DMS 273 (cell line): ENCODE data around the gene MEAK7.
"Not testable (repeated sequence)": the region's sequence is repeated elsewhere in the genome, so short reads cannot be mapped to it uniquely, and the experiment has no call there.

ENCODE experiments used
- DNase-seq: peaks from one replicate; lab custom pipeline; 2025; ENCODE audit not compliant: unreplicated experiment; lab: John Stamatoyannopoulos, UW

The MEAK7 gene

DNA sequence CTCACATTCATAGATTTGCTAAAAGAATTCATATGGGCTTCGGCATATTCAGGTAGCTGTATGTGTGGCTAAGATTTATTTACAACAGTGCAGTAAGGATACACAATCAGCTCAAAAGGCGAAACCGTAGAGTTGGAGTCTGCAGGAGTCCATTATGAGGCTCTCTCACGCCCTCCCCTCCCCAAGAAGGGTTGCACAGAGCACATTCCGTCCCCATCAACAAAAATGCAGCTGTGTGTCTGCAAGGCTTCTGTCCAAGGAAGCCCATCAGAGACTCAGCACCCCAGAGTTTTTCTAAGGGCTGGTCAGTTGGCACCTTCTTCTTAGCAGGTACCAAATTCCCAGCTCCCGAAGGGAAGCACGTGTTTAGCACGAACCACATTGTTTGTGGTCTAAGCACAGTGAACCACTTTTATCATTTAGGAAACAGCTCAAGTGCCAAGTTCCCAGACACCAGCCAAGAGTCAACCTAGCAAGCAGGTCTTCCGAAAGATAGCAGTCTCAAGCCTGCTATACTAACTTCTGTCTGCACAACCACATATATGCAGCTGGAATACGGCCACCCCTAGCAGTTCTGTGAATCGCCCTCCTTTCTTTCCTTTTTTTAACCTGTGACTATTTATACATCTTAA is 28.5 kb upstream of the MEAK7 start:
- DNase-seq: no peak

DNA sequence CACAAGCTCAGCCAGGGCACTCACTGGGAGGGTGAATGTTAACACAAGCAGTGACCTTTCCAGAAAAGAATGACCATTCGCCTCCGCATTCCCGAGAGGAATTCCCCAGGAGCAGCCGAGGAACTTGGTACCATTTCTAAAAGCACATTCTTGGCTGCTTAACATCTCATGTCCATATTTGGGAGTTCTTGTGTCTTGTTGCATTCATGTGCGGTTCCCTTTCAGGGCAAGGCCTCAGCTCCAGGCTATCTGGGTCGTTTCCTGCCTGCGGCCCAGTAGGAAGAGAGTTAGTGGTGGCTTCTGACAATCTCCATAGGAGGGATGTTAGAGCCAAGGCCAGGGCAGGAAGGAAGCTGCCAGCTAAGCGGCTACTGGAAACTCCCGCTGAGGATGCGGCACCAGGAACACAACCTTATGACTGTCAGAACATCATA is 27.8 kb upstream of the MEAK7 start:
- peak; percentile 56 for DNase-seq

GRCh38 chr16:84531671-84532111 is 27.2 kb upstream of the MEAK7 start:
- DNase-seq: peak; percentile 90

GRCh38 chr16:84530590-84530989 is 26.1 kb upstream of the MEAK7 start:
- DNase-seq: no peak

DNA sequence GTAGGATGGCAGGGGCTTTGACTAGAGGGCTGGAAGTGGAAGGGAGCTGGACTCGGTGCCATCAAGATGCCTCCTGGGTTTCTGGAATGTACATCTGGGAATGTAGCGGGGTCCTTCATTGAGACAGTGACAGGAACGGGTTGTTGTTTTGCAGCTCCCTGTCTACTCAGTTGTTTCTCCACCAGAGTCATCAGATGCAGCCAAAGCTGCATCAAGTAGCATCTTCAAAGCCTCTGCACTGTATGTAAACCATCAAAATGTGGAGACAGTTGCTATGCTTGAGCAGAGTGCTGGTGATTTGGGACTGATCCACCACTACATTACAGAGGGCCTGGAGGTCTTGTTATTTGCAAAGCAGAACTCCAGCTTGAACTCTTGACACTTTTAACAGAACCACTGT is 25.1 kb upstream of the MEAK7 start:
- no peak for DNase-seq

DNA sequence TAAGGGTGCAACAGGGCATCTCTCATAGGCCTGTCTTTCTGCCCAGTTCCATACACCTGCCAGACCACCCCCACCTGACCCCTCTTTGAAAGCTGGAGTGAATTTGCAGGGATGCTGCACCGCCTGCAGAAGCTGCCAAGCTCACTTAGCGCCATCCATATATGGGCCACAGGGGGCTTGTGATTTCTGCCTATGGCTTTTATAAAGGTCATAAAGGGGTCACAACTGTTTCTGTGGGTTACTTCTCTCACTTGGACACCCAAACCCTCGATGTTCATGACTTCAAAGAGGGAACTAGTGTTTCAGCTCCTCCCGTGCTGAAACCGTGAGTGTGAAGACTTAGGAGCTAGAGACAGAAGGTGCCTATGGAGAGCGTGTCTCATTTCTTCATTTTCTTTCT is 23.9 kb upstream of the MEAK7 start:
- DNase-seq: peak; percentile 35

DNA sequence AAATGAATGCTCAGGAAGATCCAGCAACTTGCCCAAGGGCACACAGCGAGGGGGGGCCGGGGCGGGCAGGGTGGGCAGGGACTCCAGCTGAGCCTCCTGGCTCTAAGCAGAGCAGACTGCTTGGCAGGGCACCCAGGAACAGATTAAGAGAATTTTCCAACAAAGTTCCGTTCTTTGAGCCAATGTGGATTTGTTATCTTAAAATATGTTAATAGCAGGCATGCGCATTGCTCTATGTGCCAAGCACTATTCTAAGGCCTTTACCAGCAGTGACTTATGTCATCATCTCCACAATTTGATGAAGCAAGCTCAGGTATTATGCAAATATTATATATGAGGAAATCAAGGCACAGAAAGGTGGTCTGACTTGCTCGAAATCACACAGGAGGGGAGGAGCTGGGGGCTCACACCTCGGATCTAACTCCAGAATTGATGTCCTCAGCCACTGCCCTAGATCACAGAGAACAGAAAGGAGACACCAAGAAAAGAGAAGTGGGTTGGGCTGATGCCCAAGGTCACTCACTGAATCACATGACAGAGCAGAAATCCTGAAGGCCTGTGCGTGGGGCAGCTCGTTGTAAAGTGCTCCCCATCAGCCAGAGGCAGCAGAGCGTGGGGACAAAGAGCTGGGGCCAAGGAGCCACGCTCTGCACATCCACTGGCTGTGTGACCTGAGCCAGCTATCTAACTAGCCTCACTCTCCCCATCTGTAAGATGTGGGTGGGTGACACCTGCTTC is 23.2 kb upstream of the MEAK7 start:
- no peak for DNase-seq

DNA sequence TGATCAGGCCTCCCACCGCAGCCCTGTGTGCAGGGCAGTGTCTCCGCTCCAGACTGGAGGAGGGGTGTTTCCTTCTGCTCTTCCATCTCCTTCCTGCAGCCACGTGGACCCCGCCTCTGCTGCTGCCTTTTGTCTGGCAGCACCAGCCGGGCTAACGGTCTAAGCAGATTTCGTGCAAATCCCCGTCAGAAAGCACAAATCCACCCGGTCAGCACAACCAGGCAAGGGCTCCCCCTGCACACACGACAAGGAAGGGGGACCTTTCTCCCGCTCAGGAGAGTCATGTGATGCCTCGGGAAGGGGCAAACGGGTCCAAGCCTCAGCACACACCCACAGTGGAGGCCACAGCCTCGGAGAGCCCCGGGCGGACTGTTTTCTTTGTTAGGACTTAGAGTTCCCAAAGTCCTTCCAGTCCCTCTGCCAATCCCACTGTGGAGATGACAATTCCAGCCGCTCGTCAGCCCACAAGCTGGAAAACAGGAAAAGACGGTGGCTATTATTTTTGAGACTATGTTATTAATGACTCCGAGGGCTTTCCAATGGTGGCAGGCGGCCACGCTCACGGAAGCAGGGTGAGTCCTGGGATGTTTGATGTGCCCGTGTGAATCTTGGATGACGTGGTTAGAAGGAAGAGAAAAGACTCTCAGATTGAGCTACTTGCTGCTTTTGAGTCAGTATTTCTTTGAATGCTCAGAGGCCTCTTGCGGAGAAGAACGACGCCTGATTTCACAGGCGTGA is 22.5 kb upstream of the MEAK7 start:
- no peak for DNase-seq

GRCh38 chr16:84524941-84525581 is 20.6 kb upstream of the MEAK7 start:
- not testable (repeated sequence) for DNase-seq

- no peak for DNase-seq
Measured at GRCh38 chr16:84524346-84524920, 20.0 kb upstream of the MEAK7 start.

DNA sequence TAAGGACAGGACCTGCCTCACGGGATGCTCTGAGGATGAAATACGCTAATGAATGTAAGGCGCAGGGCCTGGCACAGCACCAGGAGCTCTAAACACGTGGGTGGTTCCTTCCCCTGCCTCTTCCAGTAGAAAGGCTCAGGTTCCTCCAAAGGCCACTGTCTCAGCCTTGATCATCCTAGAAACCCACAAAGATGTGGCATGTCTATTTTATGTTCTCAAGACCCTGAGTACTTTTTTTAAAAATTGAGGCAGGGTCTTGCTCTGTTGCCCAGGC is 17.0 kb upstream of the MEAK7 start:
- no peak for DNase-seq

GRCh38 chr16:84520725-84521496 is 16.5 kb upstream of the MEAK7 start:
- peak; percentile 66 for DNase-seq

DNA sequence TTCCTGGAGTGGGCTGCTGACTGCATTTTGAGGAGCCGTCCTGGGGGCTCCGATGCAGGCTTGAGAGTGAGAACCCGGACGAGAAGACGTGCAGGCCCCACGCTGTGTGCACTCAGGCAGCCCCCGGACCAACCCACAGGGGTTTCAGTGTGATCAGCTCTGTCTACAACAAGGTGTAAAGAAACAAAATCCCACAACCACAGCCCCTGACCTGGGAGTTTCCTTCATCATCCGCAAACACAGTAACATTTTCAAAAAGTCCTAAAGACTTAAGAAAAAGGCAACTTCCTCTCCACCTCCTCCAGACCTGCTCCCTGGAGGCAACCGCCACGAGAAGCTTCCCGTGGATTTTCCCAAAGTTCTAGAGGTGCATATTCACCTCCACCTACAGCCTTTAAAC is 15.4 kb upstream of the MEAK7 start:
- no peak for DNase-seq

DNA sequence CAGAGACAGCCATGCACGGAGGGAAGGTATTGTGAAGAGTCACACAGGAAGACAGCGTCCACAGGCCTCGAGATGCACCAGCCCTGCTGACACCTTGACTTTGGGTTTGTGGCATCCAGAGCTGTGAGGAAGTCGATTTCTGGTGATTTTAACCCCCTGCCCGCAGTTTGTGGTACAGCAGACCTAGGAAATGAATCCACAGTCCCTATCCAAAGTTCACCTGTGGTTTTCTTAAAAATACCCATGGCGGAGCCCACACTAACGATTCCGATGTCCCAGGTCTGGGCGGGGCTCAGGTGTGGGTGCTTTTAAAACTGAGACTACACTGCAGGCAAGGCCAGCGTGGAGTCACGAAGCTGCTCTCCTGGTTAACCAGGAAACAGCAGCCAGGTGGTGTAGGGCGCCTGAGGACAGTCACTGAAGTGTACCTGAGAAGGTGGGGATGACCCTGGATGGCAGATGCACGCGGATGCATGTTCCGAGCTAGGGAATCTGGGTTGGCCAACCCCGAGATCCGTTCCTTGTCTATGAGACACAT is 14.4 kb upstream of the MEAK7 start:
- no peak for DNase-seq

DNA sequence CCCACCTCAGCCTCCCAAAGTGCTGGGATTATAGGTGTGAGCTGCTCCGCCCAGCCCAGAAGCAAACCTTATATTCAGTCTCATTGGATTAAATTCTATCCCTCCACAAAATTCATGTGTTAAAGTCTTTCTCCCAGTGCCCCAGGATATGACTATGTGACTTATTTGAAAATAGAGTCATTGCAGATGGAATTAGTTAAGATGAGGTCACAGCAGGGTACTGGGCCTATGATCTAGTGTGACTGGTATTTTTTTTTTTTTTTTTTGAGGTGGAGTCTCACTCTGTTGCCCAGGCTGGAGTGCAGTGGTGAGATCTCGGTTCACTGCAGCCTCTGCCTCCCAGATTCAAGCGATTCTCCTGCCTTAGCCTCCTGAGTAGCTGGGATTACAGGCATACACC is 13.8 kb upstream of the MEAK7 start:
- not testable (repeated sequence) for DNase-seq

DNA sequence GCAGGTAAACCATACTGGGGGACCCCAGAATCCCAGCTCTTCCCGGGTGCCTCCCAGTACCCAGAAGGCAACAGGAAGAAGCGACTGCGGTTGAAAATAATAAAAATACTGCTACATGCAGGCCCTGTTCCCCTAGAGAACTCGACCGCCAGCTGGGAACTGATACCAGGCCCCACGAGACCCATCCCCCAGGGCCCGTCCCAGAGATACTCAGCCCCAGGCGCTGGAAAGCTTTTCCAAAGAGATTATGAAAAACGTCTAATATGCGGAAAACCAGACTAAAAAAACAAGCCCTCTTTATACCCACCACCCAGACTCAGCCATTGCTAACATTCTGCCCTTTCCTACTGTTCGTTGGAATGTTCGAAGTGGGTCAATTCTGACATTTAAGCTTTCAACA is 12.9 kb upstream of the MEAK7 start:
- DNase-seq: no peak

DNA sequence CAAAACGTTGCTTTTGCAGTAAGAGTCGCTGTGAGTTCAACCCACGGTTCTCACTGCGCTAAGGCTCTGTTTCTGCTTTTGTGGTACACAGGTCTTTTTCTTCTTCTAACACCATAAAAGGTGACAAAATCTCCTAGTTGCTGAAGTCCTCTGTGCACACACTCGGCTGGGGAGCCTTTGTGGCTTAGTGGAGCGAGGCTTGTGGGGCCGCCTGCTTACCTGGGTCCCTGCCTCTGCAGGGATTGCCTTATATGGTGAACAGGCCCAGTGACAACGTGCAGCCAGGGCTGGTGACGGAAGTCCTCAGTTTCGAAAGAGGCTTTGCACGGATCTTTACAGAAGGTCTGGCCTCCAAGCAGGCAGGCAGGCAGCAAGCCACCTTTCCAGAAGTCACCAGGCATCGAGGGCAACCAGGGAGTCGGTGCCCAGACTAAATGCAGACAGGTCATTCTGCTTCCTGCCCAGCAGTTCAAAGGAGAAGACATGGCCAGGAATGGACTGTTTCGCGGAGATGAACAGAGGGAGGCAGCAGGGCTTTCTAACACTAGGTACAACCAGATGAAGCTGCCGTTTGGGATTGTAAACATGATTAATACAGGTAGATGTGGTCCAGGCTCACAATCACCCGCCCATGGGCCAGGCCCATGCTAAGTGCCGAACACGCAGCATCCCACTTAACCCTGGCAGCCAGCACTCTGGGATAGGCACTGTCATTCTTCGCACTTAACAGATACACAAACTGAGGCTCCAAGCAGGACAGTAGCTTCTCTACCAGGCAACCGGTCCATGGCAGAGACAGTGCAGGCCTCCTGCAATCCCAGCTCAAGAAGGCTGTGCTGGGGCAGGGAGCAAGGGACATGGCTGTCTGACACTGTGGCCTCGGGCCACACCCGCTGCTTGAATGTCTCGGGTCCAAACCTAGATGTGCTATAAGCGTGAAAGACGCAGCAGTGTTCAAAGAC is 10.7 kb upstream of the MEAK7 start:
- DNase-seq: no peak

DNA sequence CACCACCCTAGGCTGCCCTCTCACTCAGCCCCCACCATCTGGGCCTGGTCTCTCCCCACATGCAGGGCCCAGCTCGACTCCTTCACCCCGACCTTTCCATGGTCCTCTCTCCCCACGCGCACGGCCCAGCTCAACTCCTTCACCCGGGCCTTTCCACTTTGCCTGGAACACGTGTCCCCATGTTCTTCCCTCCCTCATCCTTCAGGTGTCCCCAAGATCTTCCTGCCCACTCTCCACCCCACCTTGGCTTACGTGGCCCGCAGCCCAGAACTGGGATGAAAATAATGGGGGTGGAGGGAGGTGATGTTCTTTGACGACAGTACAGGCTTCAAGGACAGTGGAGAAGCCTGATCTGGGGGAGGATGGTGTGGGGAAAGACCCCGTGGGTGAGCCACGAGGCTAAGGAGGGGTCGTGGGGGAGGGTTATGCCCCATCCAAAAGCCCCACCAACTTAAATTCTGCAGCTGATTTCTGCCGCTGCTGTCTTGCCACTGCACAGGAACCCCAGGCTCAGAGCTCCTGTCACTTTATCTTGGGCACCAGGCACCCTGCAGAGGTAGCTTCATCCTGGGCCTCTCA is 9.9 kb upstream of the MEAK7 start:
- no peak for DNase-seq

DNA sequence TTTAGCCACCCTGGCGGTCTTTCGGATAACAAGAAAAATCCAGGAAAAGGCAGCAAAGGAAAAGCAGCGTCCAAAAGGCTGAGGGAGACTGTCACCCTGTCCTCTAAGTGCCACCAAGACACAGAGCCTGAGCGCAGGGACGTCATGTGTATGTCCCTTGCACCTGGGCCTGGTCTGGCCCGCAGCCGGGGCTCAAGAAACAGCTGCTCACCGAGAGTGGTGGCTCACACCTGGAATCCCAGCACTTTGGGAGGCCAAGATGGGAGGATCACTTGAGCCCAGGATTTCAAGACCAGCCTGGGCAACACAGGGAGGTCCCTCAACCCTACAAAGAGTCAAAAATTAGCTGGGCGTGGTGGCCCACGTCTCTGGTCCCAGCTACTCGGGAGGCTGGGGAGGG is 9.2 kb upstream of the MEAK7 start:
- no peak for DNase-seq
